ENCODE measurements around the gene PLD5. TPM values are rescaled to one million over a fixed set of nuclear protein-coding genes. Genes with fewer than 3 reads are reported as not detected.
A peak's percentile ranks its signal among the peaks of the same experiment; 100 is the strongest.

Gene PLD5
- total RNA-seq, 1 experiment from 2014 or later = not detected

DNA sequence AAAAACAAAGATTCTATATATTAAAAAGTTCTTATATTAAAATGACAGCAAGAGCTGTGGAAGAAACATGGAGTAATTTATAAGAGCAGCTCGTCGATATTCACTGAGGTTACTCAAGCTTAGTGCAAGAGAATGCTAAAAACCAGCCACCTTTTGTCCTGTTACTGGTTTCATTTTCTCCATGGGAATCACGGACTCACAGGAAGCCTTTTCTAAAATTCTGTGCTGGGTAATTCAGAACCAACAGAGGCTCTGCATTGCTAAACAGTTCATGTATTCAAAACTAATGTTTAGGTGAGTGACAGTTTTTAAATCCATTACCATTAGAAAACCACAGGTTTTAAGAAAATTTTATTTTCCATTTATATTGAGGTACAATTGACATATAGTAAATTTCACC lies 377.8 kb downstream of the PLD5 start:
- no TSS peak for BruUV-seq (replicated peaks)
- peaks cover 3% of the 10 kb centered on the region; the same call in 1 of the 2 replicates for H3K4me1 ChIP-seq (ENCODE audit: control insufficient read depth, insufficient read depth, low read length)
- TF ChIP-seq, protein P1, sequence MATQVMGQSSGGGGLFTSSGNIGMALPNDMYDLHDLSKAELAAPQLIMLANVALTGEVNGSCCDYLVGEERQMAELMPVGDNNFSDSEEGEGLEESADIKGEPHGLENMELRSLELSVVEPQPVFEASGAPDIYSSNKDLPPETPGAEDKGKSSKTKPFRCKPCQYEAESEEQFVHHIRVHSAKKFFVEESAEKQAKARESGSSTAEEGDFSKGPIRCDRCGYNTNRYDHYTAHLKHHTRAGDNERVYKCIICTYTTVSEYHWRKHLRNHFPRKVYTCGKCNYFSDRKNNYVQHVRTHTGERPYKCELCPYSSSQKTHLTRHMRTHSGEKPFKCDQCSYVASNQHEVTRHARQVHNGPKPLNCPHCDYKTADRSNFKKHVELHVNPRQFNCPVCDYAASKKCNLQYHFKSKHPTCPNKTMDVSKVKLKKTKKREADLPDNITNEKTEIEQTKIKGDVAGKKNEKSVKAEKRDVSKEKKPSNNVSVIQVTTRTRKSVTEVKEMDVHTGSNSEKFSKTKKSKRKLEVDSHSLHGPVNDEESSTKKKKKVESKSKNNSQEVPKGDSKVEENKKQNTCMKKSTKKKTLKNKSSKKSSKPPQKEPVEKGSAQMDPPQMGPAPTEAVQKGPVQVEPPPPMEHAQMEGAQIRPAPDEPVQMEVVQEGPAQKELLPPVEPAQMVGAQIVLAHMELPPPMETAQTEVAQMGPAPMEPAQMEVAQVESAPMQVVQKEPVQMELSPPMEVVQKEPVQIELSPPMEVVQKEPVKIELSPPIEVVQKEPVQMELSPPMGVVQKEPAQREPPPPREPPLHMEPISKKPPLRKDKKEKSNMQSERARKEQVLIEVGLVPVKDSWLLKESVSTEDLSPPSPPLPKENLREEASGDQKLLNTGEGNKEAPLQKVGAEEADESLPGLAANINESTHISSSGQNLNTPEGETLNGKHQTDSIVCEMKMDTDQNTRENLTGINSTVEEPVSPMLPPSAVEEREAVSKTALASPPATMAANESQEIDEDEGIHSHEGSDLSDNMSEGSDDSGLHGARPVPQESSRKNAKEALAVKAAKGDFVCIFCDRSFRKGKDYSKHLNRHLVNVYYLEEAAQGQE (IDR thresholded peaks at IDR 0.05; ENCODE audit: insufficient read depth in 1 of 2, low read depth in 2 of 2, low read length in 1 of 2) = no peak
- no peak for TF ChIP-seq TCF7L2 (IDR thresholded peaks at IDR 0.05; ENCODE audit: low read depth, low read length)
- TF ChIP-seq SIN3A (IDR thresholded peaks at IDR 0.05; ENCODE audit: borderline replicate concordance, insufficient read depth, low read depth, low read length) = no peak
- TF ChIP-seq POLR2AphosphoS5 (IDR thresholded peaks at IDR 0.05; ENCODE audit: low read depth, low read length) = no peak
- TF ChIP-seq, protein P2, sequence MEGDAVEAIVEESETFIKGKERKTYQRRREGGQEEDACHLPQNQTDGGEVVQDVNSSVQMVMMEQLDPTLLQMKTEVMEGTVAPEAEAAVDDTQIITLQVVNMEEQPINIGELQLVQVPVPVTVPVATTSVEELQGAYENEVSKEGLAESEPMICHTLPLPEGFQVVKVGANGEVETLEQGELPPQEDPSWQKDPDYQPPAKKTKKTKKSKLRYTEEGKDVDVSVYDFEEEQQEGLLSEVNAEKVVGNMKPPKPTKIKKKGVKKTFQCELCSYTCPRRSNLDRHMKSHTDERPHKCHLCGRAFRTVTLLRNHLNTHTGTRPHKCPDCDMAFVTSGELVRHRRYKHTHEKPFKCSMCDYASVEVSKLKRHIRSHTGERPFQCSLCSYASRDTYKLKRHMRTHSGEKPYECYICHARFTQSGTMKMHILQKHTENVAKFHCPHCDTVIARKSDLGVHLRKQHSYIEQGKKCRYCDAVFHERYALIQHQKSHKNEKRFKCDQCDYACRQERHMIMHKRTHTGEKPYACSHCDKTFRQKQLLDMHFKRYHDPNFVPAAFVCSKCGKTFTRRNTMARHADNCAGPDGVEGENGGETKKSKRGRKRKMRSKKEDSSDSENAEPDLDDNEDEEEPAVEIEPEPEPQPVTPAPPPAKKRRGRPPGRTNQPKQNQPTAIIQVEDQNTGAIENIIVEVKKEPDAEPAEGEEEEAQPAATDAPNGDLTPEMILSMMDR (IDR thresholded peaks at IDR 0.05) = no peak
- ATAC-seq = peak; percentile 72
- H3K27ac ChIP-seq (ENCODE audit: low read length) = peak overlapping the region; percentile 78
- ChIA-PET CTCF (no interaction called here), POLR2A (no interaction called here)
- in situ Hi-C loops (cut with HindIII; ENCODE audit: low pct_unique_long_range_greater_than_20kb, low sequenced_read_pairs) = no loop called here
- peak overlapping the region in 1 of 2 experiments; percentile 42; a peak in 2 of 4 replicates for H3K4me3 ChIP-seq (ENCODE audit: low read depth in 2 of 2, low read length in 2 of 2)
- peaks cover 11% of the 10 kb centered on the region; the same call in 1 of the 2 replicates for H3K9me3 ChIP-seq (ENCODE audit: control insufficient read depth, insufficient read depth, low read depth, low read length)
- peak; percentile 17 for DNase-seq (ENCODE audit: low read depth, low spot score)
- intact Hi-C loops (cut with micrococcal nuclease; ENCODE audit: unreplicated experiment) = no loop called here
- H3K27me3 ChIP-seq (ENCODE audit: control insufficient read depth, insufficient read depth, low read length) = no peaks in the 10 kb centered on the region
- no peaks in the 10 kb centered on the region for H3K36me3 ChIP-seq (ENCODE audit: control insufficient read depth, insufficient read depth, low read length)

DNA sequence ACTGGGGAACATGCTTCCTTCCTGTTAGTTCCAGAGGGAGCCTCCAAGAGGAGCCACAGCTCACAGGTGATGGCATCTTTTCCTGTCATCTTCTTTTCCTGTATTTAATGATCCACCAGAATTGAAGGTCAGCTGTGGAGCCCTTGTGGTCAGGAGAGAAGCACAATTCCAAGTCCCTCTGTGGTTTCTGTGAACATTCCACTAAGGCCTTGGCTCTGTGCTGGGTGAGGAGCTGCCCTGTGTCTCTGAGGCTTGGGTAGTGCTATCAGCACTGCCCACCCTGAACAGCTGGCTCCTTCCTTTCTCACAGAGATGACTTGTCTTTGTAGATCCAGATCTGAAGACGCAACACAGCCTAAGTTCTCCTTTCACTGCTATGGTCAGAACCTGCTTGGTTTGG lies 383.7 kb downstream of the PLD5 start:
- DNase-seq (ENCODE audit: low read depth, low spot score) (no peak), ATAC-seq (no peak)
- POLR2A ChIA-PET = no interaction called here
- in situ Hi-C loops (cut with HindIII; ENCODE audit: low pct_unique_long_range_greater_than_20kb, low sequenced_read_pairs) (no loop called here), intact Hi-C loops (cut with micrococcal nuclease; ENCODE audit: unreplicated experiment) (no loop called here)
- BruUV-seq (replicated peaks) = no TSS peak
- TF ChIP-seq, protein P1 (IDR thresholded peaks at IDR 0.05; ENCODE audit: insufficient read depth in 1 of 2, low read depth in 2 of 2, low read length in 1 of 2) = no peak
- TF ChIP-seq SIN3A (IDR thresholded peaks at IDR 0.05; ENCODE audit: borderline replicate concordance, insufficient read depth, low read depth, low read length) (no peak), TCF7L2 (IDR thresholded peaks at IDR 0.05; ENCODE audit: low read depth, low read length) (no peak), POLR2AphosphoS5 (IDR thresholded peaks at IDR 0.05; ENCODE audit: low read depth, low read length) (no peak)
- TF ChIP-seq, protein P2 (IDR thresholded peaks at IDR 0.05) = no peak
- Histone ChIP-seq H3K4me3 (ENCODE audit: low read depth in 2 of 2, low read length in 2 of 2) (no peak overlapping the region), H3K36me3 (ENCODE audit: control insufficient read depth, insufficient read depth, low read length) (no peaks in the 10 kb centered on the region), H3K27me3 (ENCODE audit: control insufficient read depth, insufficient read depth, low read length) (no peaks in the 10 kb centered on the region), H3K27ac (ENCODE audit: low read length) (peak overlapping the region; percentile 48; the same call in 1 of the 2 replicates), H3K9me3 (ENCODE audit: control insufficient read depth, insufficient read depth, low read depth, low read length) (no peaks in the 10 kb centered on the region), H3K4me1 (ENCODE audit: control insufficient read depth, insufficient read depth, low read length) (no peaks in the 10 kb centered on the region)
- CTCF ChIA-PET = no interaction called here

All from Panc1 (cell line).